Right lobe of liver (tissue), 4 donors: Measurements from ENCODE around the gene KLRG1.

Experiments
- CTCF ChIP-seq, 4 donors: fragments of 200-600 bp in 3 of 4; fragments of 450-650 bp in 1 of 4; IDR thresholded peaks; one replicate each; pipeline versions ENCODE4 v1.5.1 to v1.8.0; 2016 to 2022; ENCODE audit warnings: antibody characterized with exemption in 4 of 4, mild to moderate bottlenecking in 2 of 4
- POLR2A ChIP-seq: fragments of 450-650 bp; IDR thresholded peaks from one replicate; pipeline ENCODE4 v1.6.1; 2017; ENCODE audit warnings: antibody characterized with exemption, mild to moderate bottlenecking
- donor health status: DM: no; HTN: no; CAD: no.
- donor health status: DM: no; HTN: no; CAD: no.
- donor health status: DM: no; HTN: yes; CAD: no.

- TF ChIP-seq CTCF (IDR thresholded peaks at IDR 0.05) (no peak), POLR2A (no peak)
Observed at GRCh38 chr12:9041321-9041720, 52.0 kb downstream of the KLRG1 start.
